NB4 (cell line): ENCODE results near the gene SNUPN.

Experiments
- CTCF ChIP-seq: IDR thresholded peaks from one replicate; pipeline ENCODE4 v1.5.1; 2012; ENCODE audit warnings: low read depth, low read length
- MAX ChIP-seq: IDR thresholded peaks from 2 replicates; pipeline ENCODE4 v1.6.1; 2011; ENCODE audit warnings: low read depth, low read length
- MYC ChIP-seq: IDR thresholded peaks from 2 replicates; pipeline ENCODE4 v1.6.1; 2011; ENCODE audit warnings: low read depth, low read length
- POLR2A ChIP-seq: IDR thresholded peaks from 2 replicates; pipeline ENCODE4 v1.6.1; 2011; ENCODE audit warnings: mild to moderate bottlenecking; ENCODE audit not compliant: insufficient read length; ENCODE audit errors: extremely low read depth

GRCh38 chr15:75620058-75620820 is 5.3 kb downstream of the SNUPN start:
- no peak for TF ChIP-seq CTCF
- no peak for TF ChIP-seq POLR2A
- no peak for TF ChIP-seq MYC
- no peak for TF ChIP-seq MAX
